ENCODE results near the gene SNN. TPM values are rescaled to one million over a fixed set of nuclear protein-coding genes. Genes with fewer than 3 reads are reported as not detected.
A peak's percentile ranks its signal among the peaks of the same experiment; 100 is the strongest.

SNN gene
- total and polyA plus RNA-seq, 2 of the 4 experiments (the other 2 are of a cell fraction) = 10.0 to 13.0 TPM

DNA sequence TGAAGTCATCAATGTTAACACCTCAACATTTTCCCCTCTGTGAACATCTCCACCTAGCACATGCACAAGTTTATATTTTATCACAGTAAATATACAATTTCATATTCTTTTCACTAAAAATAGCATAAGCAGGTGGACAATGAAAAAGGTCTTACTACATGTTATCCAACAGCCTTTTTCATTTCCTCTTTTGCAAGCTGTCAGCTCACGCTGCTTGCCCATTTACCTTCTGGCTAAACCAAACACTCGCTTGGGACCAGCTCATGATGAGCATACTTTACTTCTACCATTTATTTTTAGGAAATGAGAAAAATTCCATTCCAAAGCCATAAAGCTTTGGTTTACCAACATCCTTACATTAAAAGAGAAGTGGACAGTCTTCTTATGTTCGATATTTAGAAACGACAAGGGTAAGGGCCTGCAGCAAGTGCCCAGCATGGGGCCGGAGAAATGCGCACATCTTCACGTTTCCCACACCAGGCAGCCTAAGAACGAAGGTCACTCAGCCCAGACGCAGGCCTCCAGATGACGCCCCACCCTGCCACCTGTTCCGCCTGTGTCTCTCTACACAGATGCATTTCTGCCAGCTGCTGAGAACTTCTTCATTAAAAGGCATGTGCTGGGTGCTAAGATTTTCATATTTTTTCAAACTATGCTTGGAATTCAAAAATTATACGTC, 13.9 kb downstream of the SNN start:
- H4K5ac ChIP-seq (ENCODE audit: low read depth, low read length) = no peak overlapping the region
- no peak overlapping the region for H2BK15ac ChIP-seq (ENCODE audit: low read depth, low read length)
- 94% methylated on average over 3 of the region's 12 CpGs; no CpG with 5 or more reads in 1 of the 2 experiments for WGBS, 2 experiments (ENCODE audit: extremely low coverage in 2 of 2, insufficient read length in 1 of 2)
- intact Hi-C loops (cut with micrococcal nuclease) (no loop called here), dilution Hi-C loops (cut with HindIII; ENCODE audit: low sequenced_read_pairs, unreplicated experiment) (no loop called here), in situ Hi-C loops (cut with MboI; ENCODE audit: low sequenced_read_pairs) (no loop called here)
- ATAC-seq (ENCODE audit: low read depth) (peak; percentile 6; the same call in 1 of the 2 replicates), DNase-seq (no peak)
- H3K4ac ChIP-seq (ENCODE audit: low read depth, low read length) = peak overlapping the region; percentile 30; the same call in 1 of the 2 replicates
- no peak overlapping the region for H2AFZ ChIP-seq (replicated peaks; ENCODE audit: low read length, poor library complexity)
- no peak overlapping the region for H3K4me3 ChIP-seq (ENCODE audit: insufficient read depth, low read depth, low read length)
- peaks cover 19% of the 10 kb centered on the region for H3K9me1 ChIP-seq (ENCODE audit: insufficient read depth, low read length)
- no peak overlapping the region for H2AK9ac ChIP-seq (replicated peaks; ENCODE audit: low read depth, low read length, poor library complexity)
- no TSS peak for BruUV-seq (replicated peaks)
- no peaks in the 10 kb centered on the region for H3K27me3 ChIP-seq (ENCODE audit: control insufficient read depth, insufficient read depth, low read length)
- no peak overlapping the region for H2BK120ac ChIP-seq (ENCODE audit: low read depth, low read length)
- no peak overlapping the region for H3K9ac ChIP-seq (ENCODE audit: low read depth, low read length)
- peaks cover 38 to 78% of the 10 kb centered on the region in 2 experiments for H3K79me1 ChIP-seq (ENCODE audit: low read depth in 1 of 2, low read length in 2 of 2)
- H3K27ac ChIP-seq (ENCODE audit: insufficient read depth, low read length) = 0 out of 2 replicates have a peak overlapping the region, but pooled peaks have one; percentile 4
- H2AK5ac ChIP-seq (ENCODE audit: low read depth, low read length) = no peak overlapping the region
- no peak overlapping the region for H2BK20ac ChIP-seq (ENCODE audit: low read depth, low read length)
- 0 out of 2 replicates have a peak overlapping the region, but pooled peaks have one; percentile 21 for H3K18ac ChIP-seq (ENCODE audit: low read depth, low read length)
- H3K9me3 ChIP-seq (ENCODE audit: control insufficient read depth, insufficient read depth, low read length) = no peaks in the 10 kb centered on the region
- no peak overlapping the region for H3K14ac ChIP-seq (replicated peaks; ENCODE audit: low read depth, low read length)
- peaks cover 26% of the 10 kb centered on the region for H3K4me1 ChIP-seq (ENCODE audit: control insufficient read depth, insufficient read depth, low read length)
- H3K56ac ChIP-seq (ENCODE audit: extremely low read depth, insufficient read depth, low read length) = no peak overlapping the region; the same call in 1 of the 2 replicates
- POLR2A ChIA-PET (ENCODE audit: unreplicated experiment) = no interaction called here
- CTCF ChIA-PET = interaction anchor here (1.7 kb wide), 1 partner anchor 275 kb away, joined by 5 read pairs; no protein-coding TSS in a partner anchor
- H3K4me2 ChIP-seq (ENCODE audit: low read depth, low read length) = peak overlapping the region; percentile 12; the same call in 1 of the 2 replicates
- peaks cover 45% of the 10 kb centered on the region for H3K36me3 ChIP-seq (ENCODE audit: control insufficient read depth, insufficient read depth, low read length)
- no peak overlapping the region for H3K23ac ChIP-seq (ENCODE audit: low read depth, low read length)
- H2BK5ac ChIP-seq (ENCODE audit: low read depth, low read length, poor library complexity, severe bottlenecking) = peak overlapping the region; percentile 60
- no peak overlapping the region for H4K91ac ChIP-seq (ENCODE audit: insufficient read depth, low read depth, low read length)
- peaks cover 70% of the 10 kb centered on the region for H4K20me1 ChIP-seq (ENCODE audit: insufficient read depth, low read length)
- no peak overlapping the region for H4K8ac ChIP-seq (ENCODE audit: low read depth in 2 of 2, low read length in 2 of 2)
- TF ChIP-seq MAZ (IDR thresholded peaks at IDR 0.05; ENCODE audit: borderline replicate concordance, low read depth, low read length) (no peak), MAFK (IDR thresholded peaks at IDR 0.05; ENCODE audit: low read depth, low read length) (no peak), USF2 (IDR thresholded peaks at IDR 0.05; ENCODE audit: low read depth, low read length) (no peak), SMC3 (IDR thresholded peaks at IDR 0.05; ENCODE audit: low read depth, low read length) (no peak), RAD21 (IDR thresholded peaks at IDR 0.05; ENCODE audit: low read length) (no peak), MXI1 (IDR thresholded peaks at IDR 0.05; ENCODE audit: borderline replicate concordance, low read depth, low read length) (no peak), RFX5 (IDR thresholded peaks at IDR 0.05; ENCODE audit: low read depth, low read length) (no peak), RCOR1 (IDR thresholded peaks at IDR 0.05; ENCODE audit: insufficient replicate concordance, low read length) (no peak), CEBPB (IDR thresholded peaks at IDR 0.05; ENCODE audit: low read depth, low read length) (no peak), NFE2L2 (IDR thresholded peaks at IDR 0.05; ENCODE audit: low read depth, low read length) (no peak), CHD1 (IDR thresholded peaks at IDR 0.05; ENCODE audit: low read depth, low read length) (no peak), FOS (IDR thresholded peaks at IDR 0.05; ENCODE audit: low read depth, low read length) (no peak), POLR2A (IDR thresholded peaks at IDR 0.05; ENCODE audit: low read depth, low read length) (no peak)
- TF ChIP-seq, protein P1, sequence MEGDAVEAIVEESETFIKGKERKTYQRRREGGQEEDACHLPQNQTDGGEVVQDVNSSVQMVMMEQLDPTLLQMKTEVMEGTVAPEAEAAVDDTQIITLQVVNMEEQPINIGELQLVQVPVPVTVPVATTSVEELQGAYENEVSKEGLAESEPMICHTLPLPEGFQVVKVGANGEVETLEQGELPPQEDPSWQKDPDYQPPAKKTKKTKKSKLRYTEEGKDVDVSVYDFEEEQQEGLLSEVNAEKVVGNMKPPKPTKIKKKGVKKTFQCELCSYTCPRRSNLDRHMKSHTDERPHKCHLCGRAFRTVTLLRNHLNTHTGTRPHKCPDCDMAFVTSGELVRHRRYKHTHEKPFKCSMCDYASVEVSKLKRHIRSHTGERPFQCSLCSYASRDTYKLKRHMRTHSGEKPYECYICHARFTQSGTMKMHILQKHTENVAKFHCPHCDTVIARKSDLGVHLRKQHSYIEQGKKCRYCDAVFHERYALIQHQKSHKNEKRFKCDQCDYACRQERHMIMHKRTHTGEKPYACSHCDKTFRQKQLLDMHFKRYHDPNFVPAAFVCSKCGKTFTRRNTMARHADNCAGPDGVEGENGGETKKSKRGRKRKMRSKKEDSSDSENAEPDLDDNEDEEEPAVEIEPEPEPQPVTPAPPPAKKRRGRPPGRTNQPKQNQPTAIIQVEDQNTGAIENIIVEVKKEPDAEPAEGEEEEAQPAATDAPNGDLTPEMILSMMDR (conservative IDR thresholded peaks at IDR 0.05; ENCODE audit: low read depth, low read length) = no peak
- TF ChIP-seq, protein P2, sequence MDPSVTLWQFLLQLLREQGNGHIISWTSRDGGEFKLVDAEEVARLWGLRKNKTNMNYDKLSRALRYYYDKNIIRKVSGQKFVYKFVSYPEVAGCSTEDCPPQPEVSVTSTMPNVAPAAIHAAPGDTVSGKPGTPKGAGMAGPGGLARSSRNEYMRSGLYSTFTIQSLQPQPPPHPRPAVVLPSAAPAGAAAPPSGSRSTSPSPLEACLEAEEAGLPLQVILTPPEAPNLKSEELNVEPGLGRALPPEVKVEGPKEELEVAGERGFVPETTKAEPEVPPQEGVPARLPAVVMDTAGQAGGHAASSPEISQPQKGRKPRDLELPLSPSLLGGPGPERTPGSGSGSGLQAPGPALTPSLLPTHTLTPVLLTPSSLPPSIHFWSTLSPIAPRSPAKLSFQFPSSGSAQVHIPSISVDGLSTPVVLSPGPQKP (IDR thresholded peaks at IDR 0.05; ENCODE audit: borderline replicate concordance, low read depth, low read length) = no peak
